Activated CD4-positive, alpha-beta memory T cell treated with anti-CD3 and anti-CD28 coated beads, Interleukin-2, amount 10 ng/mL, durations not matched to agents 7 days and 5 days (primary cell): Measurements from ENCODE around the gene ANO9. TPM values are rescaled to one million over a fixed set of nuclear protein-coding genes. Genes with fewer than 3 reads are reported as not detected.
"Not testable (repeated sequence)": the region's sequence is repeated elsewhere in the genome, so short reads cannot be mapped to it uniquely, and the experiment has no call there.

ENCODE experiments used
- CTCF ChIA-PET: fragments of 350-600 bp; sonication (Branson Sonifier 250); formaldehyde crosslinking; loops from one replicate; lab custom pipeline; 2021; ENCODE audit warnings: antibody characterized with exemption, inconsistent platforms; lab: Charles Lee
- POLR2A ChIA-PET: fragments of 350-600 bp; sonication (Branson Sonifier 250); formaldehyde crosslinking; loops from one replicate; lab custom pipeline; 2021; ENCODE audit warnings: antibody characterized with exemption; lab: Charles Lee
- DNase-seq: peaks from one replicate; pipeline ENCODE4 v3.0.0-alpha.2; 2020
- H3K27ac Mint-ChIP-seq: one replicate; pipeline ENCODE4 v1.8.0; 2021; ENCODE audit warnings: mild to moderate bottlenecking, mixed read lengths
- H3K27me3 Mint-ChIP-seq: one replicate; pipeline ENCODE4 v1.8.0; 2021; ENCODE audit warnings: mixed read lengths
- H3K36me3 Mint-ChIP-seq: one replicate; pipeline ENCODE4 v1.8.0; 2021; ENCODE audit warnings: low read depth, mixed read lengths
- H3K4me1 Mint-ChIP-seq: one replicate; pipeline ENCODE4 v1.8.0; 2021; ENCODE audit warnings: mixed read lengths
- H3K4me3 Mint-ChIP-seq: one replicate; pipeline ENCODE4 v1.8.0; 2021; ENCODE audit warnings: mild to moderate bottlenecking, mixed read lengths
- H3K9me3 Mint-ChIP-seq: one replicate; pipeline ENCODE4 v1.8.0; 2021; ENCODE audit warnings: mixed read lengths
- total RNA-seq, 2 experiments: library from RNA; stranded (reverse); gene quantifications; one replicate each; pipeline ENCODE4 v1.2.3, GENCODE V29; 2021

ANO9 gene
- total RNA-seq, 2 experiments from 2014 or later: 69.2 to 73.5 TPM

DNA sequence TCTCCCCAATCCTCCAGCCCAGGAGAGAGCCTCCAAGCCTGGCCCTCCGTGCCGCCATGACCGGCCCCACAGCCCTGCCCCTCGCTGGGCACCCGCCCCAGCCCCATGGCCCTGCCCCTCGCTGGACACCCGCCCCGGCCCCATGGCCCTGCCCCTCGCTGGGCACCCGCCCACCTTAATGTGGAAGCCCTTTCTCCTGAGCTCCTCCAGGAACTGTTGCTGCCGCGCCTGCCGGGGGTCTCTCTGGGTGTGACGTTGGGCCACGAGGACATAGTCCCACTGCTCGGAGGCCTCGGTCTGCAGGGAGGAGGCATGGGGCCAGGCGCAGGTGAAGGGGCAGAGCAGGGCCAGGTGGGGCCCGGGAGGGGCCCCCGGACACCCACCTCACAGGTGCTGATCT lies 8.2 kb downstream of the ANO9 start:
- Mint-ChIP-seq H3K4me1 (peaks cover 15% of the 10 kb centered on the region), H3K27me3 (no peaks in the 10 kb centered on the region), H3K9me3 (no peaks in the 10 kb centered on the region), H3K36me3 (peaks cover 6% of the 10 kb centered on the region), H3K4me3 (no peak overlapping the region), H3K27ac (no peak overlapping the region)
- ChIA-PET CTCF (no interaction called here), POLR2A (no interaction called here)
- DNase-seq: no peak

DNA sequence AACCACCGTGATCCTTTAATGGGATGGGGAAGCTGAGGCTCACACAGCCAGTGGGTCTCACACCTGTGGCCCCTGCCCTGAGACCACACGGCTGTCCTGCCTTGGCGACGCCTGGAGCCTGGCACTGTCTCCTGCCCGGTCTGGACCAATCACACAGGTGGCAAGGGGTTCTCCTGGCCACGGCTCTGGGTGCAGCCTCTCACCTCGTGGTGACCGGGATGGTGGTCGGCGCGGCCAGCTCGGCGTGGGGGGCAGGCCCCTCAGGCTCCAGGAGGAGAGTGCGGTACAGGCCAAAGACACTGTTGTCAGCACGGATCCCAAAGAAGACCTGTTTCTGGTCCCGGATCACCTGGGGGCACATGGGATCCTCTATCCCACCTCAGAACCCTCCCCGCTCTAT lies 8.7 kb downstream of the ANO9 start:
- Mint-ChIP-seq H3K36me3 (peaks cover 9% of the 10 kb centered on the region), H3K4me1 (peaks cover 12% of the 10 kb centered on the region), H3K27me3 (no peaks in the 10 kb centered on the region), H3K4me3 (no peak overlapping the region), H3K27ac (no peak overlapping the region), H3K9me3 (no peaks in the 10 kb centered on the region)
- no peak for DNase-seq
- ChIA-PET CTCF (no interaction called here), POLR2A (no interaction called here)

DNA sequence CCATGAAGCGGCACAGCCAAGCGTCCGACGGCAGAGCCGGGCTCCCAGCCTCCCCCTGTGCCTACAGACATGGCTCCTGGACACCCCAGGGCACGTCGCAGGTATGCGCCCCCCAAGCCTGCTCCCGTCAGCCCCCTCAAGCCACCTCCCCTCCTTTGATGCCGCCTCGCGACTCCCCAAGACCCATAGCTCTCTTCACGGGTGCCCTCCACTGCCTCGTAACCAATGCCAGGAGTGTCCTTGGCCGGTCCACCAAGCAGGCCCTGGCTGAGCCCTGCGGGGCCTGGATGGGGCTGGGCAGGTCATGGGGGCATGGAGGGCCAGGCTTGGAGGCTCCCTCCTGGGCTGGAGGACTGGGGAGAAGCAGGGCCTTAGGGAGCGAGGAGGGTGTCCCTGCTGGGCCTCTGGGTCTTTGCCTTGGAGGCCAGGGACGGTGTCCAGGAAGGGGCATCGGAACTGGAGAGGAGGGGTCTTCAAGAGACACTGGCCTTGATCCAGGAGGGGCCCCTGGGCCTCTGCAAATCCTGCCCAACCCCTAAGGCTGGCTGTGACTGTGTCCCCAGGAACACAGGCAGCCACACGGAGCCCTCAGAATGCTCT lies 9.2 kb downstream of the ANO9 start:
- H3K27me3 Mint-ChIP-seq: no peaks in the 10 kb centered on the region
- no peak overlapping the region for H3K27ac Mint-ChIP-seq
- peaks cover 9% of the 10 kb centered on the region for H3K36me3 Mint-ChIP-seq
- peaks cover 9% of the 10 kb centered on the region for H3K4me1 Mint-ChIP-seq
- ChIA-PET POLR2A (no interaction called here), CTCF (no interaction called here)
- no peak overlapping the region for H3K4me3 Mint-ChIP-seq
- no peak for DNase-seq
- no peaks in the 10 kb centered on the region for H3K9me3 Mint-ChIP-seq

DNA sequence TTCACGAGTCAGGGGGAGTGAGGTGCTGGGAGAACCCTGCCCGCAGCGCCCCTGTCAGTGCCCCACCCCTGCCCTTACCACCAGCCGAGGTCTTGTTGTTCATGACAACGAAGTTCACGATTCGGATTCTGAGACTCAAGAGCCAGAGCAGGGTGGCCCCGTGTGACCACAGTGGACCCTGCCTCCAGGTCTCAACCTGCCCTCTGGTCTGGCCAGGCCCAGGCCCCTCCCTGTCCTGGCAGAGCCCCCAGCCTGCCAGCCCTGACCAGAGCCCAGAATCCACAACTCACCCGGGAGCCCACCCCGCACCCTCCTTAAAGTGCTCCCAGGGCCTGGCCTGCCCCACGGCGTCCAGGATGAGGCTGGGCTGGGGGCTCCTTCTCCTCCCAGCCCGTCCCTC lies 9.9 kb downstream of the ANO9 start:
- H3K4me3 Mint-ChIP-seq: no peak overlapping the region
- no peak overlapping the region for H3K27ac Mint-ChIP-seq
- POLR2A ChIA-PET: no interaction called here
- peaks cover 3% of the 10 kb centered on the region for H3K4me1 Mint-ChIP-seq
- no peaks in the 10 kb centered on the region for H3K27me3 Mint-ChIP-seq
- no peaks in the 10 kb centered on the region for H3K9me3 Mint-ChIP-seq
- peaks cover 9% of the 10 kb centered on the region for H3K36me3 Mint-ChIP-seq
- no peak for DNase-seq
- CTCF ChIA-PET: no interaction called here

DNA sequence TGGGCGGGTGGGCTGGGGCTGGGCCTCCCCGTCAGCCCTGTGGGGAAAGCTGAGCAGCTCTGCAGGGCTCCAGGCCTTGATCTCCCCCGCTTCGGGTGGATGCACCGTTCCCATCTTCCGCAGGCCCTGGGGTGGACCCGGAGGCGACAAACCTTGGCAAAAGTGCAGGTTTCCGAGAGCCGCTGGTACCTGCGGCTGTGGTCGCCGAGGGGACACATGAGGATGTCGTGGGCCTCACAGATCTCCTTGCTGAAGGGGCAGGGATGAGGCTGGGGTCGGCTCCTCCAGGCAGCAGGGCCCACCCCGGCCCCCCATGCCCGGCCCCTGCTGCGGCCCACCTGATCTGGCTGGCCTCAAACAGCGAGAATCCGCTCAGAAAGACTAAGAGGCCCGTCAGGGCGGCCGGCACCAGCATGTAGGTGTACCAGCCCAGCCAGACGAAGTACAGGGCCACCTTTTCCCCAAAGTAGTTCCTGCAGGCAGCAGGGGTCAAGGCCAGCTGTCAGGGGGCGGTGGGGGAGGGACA lies 11.8 kb downstream of the ANO9 start:
- CTCF ChIA-PET: no interaction called here
- no peaks in the 10 kb centered on the region for H3K4me1 Mint-ChIP-seq
- H3K27me3 Mint-ChIP-seq: no peaks in the 10 kb centered on the region
- H3K27ac Mint-ChIP-seq: no peak overlapping the region
- no peaks in the 10 kb centered on the region for H3K9me3 Mint-ChIP-seq
- POLR2A ChIA-PET: no interaction called here
- DNase-seq: no peak
- H3K36me3 Mint-ChIP-seq: peaks cover 9% of the 10 kb centered on the region
- no peak overlapping the region for H3K4me3 Mint-ChIP-seq

DNA sequence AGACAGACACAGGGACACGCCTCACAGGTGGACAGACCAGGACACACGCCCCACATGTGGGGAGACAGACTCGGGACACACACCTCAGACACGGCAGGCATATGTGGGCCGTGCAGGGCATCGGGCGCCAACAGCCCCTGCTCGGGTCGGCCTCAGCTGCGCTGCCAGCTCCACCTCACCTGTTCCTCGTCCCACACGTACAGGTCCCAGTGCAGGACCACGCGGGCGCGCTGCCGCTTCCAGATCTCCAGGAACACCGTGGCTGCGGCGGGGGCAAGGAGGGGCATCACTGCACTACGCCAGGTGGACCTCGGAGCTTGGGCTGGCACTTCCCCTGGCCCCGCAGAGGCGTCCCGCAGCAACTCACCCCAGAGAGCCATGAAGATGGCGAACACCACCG lies 12.4 kb downstream of the ANO9 start:
- H3K27ac Mint-ChIP-seq: no peak overlapping the region
- H3K36me3 Mint-ChIP-seq: peaks cover 9% of the 10 kb centered on the region
- ChIA-PET CTCF (no interaction called here), POLR2A (no interaction called here)
- H3K9me3 Mint-ChIP-seq: no peaks in the 10 kb centered on the region
- DNase-seq: no peak
- H3K27me3 Mint-ChIP-seq: no peaks in the 10 kb centered on the region
- no peak overlapping the region for H3K4me3 Mint-ChIP-seq
- no peaks in the 10 kb centered on the region for H3K4me1 Mint-ChIP-seq

DNA sequence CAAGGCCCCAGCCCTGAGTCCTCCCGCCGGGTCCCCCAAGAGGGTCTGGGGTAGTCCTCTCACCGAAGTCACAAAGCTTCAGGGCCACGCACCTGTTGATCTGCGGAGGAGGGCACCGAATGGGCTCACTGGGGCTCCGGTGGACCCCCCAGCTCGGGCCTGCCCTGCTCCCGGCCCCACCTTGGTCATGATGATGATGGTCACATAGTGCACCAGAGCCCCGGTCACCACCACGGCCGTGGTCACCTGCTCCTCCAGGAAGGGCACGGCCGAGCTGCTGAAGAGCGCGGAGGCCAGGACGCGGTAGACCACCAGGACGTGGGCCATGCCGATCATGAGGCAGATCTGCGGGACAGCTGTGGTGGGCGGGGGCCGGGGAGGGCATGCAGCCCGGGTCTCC lies 13.5 kb downstream of the ANO9 start:
- Mint-ChIP-seq H3K27me3 (no peaks in the 10 kb centered on the region), H3K9me3 (no peaks in the 10 kb centered on the region), H3K36me3 (peaks cover 9% of the 10 kb centered on the region), H3K4me3 (no peak overlapping the region), H3K27ac (no peak overlapping the region), H3K4me1 (no peaks in the 10 kb centered on the region)
- CTCF ChIA-PET: no interaction called here
- POLR2A ChIA-PET: interaction anchor here (1.9 kb wide), 1 partner anchor 12 kb away, joined by 5 read pairs; no protein-coding TSS in a partner anchor
- no peak for DNase-seq

DNA sequence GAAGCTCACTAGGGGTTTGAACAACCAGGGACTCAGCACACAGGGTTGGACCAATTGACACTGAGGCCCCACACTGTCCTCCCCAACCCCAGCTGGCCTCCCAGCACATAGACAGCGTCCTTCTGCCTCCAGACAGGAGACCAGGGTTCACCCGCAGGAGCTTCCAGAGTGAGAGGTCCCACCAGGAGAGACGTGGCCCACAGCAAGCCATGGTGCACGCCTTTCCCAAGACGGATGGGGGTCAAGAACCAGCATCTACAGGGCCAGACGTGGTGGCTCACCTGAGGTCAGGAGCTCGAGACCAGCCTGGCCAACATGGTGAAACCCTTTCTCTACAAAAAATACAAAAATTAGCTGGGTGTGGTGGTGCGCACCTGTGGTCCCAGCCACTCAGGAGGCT lies 15.0 kb downstream of the ANO9 start:
- no peak for DNase-seq
- Mint-ChIP-seq H3K9me3 (no peaks in the 10 kb centered on the region), H3K27me3 (no peaks in the 10 kb centered on the region), H3K4me3 (no peak overlapping the region), H3K4me1 (no peaks in the 10 kb centered on the region), H3K27ac (no peak overlapping the region), H3K36me3 (peaks cover 5% of the 10 kb centered on the region)
- POLR2A ChIA-PET: interaction anchor here (1.0 to 1.9 kb wide), 3 partner anchors 10 to 21 kb away, joined by 3 to 7 read pairs (median 5); no protein-coding TSS in a partner anchor
- CTCF ChIA-PET: no interaction called here

DNA sequence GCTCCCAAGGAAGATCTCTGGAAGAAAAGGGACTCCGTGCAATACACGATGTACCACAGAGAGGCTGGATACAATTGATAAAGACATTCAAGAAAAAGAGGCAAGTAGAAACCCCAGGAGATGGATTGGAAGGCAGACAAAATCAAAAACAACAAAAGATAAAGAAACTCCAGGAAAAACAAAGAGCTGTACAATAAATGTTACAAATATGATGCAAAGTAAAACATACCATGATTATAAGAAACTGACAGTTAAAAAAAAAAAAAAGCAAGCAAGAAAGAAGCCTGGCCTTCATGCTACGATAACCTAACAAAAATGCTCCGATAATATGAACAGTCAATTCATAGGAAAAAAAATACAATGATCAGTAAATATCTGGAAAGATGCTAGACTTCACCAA lies 16.5 kb downstream of the ANO9 start:
- no peak for DNase-seq
- Mint-ChIP-seq H3K4me1 (no peaks in the 10 kb centered on the region), H3K27me3 (no peaks in the 10 kb centered on the region), H3K4me3 (no peak overlapping the region), H3K36me3 (peaks cover 5% of the 10 kb centered on the region), H3K27ac (no peak overlapping the region), H3K9me3 (no peaks in the 10 kb centered on the region)
- CTCF ChIA-PET: no interaction called here
- POLR2A ChIA-PET: interaction anchor here (1.3 kb wide), 1 partner anchor 9 kb away, joined by 7 read pairs; no protein-coding TSS in a partner anchor

DNA sequence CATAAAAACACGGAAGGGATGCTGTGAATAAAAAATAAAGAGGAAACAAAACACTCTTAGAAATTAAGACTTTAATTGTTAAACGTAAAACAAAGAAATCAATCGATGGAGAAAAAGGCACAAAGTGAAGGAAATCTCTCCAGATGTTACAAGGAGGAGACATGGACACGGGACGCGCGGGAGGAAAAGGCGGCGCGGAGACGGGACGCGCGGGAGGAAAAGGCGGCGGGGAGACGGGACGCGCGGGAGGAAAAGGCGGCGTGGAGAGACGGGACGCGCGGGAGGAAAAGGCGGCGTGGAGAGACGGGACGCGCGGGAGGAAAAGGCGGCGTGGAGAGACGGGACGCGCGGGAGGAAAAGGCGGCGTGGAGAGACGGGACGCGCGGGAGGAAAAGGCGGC lies 17.0 kb downstream of the ANO9 start:
- H3K4me1 Mint-ChIP-seq, DNase-seq, H3K27ac Mint-ChIP-seq, H3K27me3 Mint-ChIP-seq, CTCF ChIA-PET, POLR2A ChIA-PET, H3K36me3 Mint-ChIP-seq, H3K4me3 Mint-ChIP-seq, H3K9me3 Mint-ChIP-seq: not testable (repeated sequence)

DNA sequence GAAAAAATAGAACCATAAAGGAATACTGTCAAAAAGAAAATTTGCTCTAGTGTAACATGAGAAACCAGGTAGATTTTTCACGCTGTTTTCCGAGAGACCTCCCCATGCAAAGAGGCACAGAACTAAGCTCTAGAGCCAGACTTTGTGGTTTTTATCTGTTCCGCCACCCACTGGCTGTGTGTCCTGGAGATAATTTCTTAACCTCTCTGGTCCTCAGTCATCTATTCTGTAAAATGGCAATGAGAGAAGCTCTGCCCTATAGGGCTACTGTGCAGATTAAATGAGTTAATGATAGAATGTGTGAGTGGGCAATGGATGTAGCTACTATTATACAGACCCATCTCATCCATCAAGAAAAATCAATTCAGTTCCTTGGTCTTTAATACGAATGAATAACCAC lies 17.6 kb downstream of the ANO9 start:
- H3K27me3 Mint-ChIP-seq: no peaks in the 10 kb centered on the region
- H3K4me3 Mint-ChIP-seq: no peak overlapping the region
- POLR2A ChIA-PET: no interaction called here
- CTCF ChIA-PET: no interaction called here
- no peaks in the 10 kb centered on the region for H3K9me3 Mint-ChIP-seq
- H3K4me1 Mint-ChIP-seq: no peaks in the 10 kb centered on the region
- peaks cover 5% of the 10 kb centered on the region for H3K36me3 Mint-ChIP-seq
- no peak for DNase-seq
- H3K27ac Mint-ChIP-seq: no peak overlapping the region

DNA sequence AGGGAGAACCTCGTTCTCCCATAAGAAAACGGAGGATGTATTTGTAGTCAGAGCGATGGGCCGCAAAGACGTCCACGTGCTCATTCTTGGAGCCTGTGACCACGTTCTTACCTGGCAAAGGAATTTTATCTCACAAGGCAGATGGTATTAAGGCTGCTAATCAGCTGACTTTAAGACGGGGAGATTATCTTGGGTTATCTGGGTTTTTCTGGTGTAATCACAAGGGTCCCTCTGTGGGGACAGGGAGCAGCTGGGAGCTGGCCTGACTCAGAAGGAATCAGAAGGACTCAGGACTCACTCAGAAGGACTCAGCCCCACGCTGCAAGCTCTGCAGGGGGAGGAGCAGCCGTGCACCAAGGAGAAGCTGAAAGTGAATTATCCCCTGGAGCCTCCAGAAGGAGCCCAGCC lies 19.6 kb downstream of the ANO9 start:
- Mint-ChIP-seq H3K27me3 (no peaks in the 10 kb centered on the region), H3K36me3 (peaks cover 3% of the 10 kb centered on the region), H3K27ac (no peak overlapping the region), H3K4me1 (peaks cover 5% of the 10 kb centered on the region), H3K9me3 (no peaks in the 10 kb centered on the region), H3K4me3 (no peak overlapping the region)
- DNase-seq: no peak
- CTCF ChIA-PET: interaction anchor here (1.0 to 1.2 kb wide), 2 partner anchors 16 to 28 kb away, joined by 3 to 4 read pairs; no protein-coding TSS in a partner anchor
- POLR2A ChIA-PET: no interaction called here

DNA sequence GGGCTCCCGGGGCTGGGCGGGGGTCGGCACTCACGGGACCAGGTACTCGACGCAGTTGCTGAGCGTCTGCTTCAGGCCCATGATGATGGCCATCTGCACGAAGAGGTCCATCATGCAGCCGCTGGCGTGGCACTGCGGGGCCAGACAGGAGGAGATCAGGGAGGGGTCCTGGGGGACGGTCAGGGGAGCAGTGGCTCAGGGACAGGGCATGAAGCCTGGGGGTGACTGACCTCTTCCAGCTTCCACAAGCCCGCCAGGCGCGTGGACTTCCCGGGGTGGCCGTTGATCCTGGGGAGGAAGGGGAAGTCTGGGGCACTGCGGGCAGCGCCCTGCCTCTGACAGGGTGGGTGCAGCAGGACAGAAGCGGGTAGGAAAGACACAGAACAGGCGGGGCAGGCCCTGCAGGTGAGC lies 20.9 kb downstream of the ANO9 start:
- ChIA-PET CTCF (no interaction called here), POLR2A (no interaction called here)
- H3K9me3 Mint-ChIP-seq: no peaks in the 10 kb centered on the region
- peaks cover 7% of the 10 kb centered on the region for H3K36me3 Mint-ChIP-seq
- peaks cover 9% of the 10 kb centered on the region for H3K4me1 Mint-ChIP-seq
- H3K4me3 Mint-ChIP-seq: no peak overlapping the region
- DNase-seq: no peak
- H3K27me3 Mint-ChIP-seq: no peaks in the 10 kb centered on the region
- H3K27ac Mint-ChIP-seq: no peak overlapping the region
